CD4-positive, alpha-beta T cell treated with Interferon alpha-2 for 1 hour (primary cell): ENCODE data around the gene RABEPK.
"Not testable (repeated sequence)": the region's sequence is repeated elsewhere in the genome, so short reads cannot be mapped to it uniquely, and the experiment has no call there.

Experiments
- DNase-seq, 2 donors: peaks; one replicate each; pipeline ENCODE4 v3.0.0-alpha.2; 2020 to 2022

Gene RABEPK

DNA sequence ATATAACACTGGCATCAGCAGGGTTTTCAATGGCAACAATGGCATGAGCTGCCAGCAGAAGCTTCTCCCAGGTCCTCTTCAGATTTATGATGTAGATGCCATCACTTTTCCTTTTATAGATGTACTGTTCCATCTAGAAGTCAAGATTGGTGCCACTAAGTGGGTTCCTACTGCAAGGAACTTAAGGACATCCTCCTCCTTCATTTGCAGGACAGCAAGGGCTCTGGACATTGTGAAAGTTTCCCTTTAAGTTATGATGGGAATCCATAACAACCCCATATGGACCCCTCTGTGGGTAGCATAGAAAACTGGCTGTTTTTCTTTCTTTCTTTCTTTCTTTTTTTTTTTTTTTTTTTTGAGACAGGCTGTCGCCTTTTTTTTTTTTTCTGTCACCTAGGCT, 4.8 kb upstream of the RABEPK start:
- not testable (repeated sequence) for DNase-seq

DNA sequence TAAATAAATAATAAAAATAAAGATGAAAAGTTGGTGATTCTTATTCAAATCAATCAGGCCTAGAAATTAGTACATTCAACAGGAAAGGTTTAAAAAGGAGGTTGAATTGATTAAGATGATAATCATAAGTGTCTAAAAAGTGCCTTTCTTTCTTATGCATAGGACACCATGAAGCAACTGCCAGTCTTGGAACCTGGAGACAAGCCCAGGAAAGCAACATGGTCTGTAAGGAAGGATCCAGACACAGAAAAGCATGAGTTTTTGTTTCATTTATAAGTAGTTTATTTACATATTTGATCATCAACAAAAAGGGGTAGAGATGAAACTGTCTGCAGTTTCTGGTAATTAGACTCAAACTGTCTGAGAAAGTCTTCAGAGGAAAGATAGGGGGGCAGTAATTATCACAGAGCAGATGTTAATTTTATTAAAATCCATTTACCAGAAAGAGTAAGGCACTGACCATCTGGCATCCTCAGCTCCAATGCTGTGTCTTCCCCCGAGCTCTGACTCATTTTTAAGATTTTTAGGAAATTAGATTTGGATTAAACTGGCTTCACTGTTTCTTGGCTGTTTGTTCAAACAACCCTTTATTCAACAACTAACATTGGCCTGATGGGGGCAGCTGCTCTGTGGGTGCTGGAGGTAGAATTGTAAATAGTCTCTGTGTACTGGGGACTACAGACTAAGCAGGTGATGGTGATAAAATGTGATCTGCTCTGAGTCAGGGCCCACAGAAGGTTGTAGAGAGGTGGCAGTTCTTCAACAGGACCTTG, 2.7 kb downstream of the RABEPK start:
- no peak for DNase-seq

DNA sequence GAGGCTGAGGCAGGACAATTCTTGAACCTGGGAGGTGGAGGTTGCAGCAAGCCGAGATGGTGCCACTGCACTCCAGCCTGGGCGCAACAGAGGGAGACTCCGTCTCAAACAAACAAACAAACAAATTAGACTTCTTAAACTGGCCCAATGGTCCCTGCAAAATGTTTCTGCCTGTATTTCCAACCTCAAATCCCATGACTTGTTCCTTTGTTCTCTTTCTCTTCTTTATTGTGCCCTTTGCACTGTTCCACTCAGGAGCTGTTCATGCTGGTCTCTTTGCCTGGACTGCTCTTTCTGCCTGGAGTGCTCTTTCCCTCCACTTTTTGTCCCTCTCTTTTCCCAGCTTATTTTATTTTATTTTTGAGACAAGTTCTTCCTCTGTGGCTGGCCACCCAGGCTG, 4.1 kb downstream of the RABEPK start:
- DNase-seq: no peak

DNA sequence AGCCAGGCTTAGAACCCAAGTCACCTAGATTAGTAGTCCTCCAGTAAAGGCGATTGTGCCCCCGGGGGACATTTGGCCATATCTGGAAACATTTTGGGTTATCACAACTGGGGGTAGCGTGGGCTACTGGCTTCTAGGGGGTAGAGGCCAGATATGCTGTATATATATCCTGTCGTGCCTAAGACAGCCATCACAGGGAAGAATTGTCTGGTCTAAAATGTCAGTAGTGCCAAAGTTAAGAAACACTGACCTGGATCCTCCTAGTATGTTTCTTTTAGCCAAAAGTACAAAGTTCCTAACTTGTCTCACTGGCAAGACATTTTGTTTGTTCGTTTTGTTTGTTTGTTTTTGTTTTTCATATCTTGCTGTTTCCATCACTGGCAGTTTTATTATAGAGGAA, 13.8 kb downstream of the RABEPK start:
- DNase-seq: no peak

DNA sequence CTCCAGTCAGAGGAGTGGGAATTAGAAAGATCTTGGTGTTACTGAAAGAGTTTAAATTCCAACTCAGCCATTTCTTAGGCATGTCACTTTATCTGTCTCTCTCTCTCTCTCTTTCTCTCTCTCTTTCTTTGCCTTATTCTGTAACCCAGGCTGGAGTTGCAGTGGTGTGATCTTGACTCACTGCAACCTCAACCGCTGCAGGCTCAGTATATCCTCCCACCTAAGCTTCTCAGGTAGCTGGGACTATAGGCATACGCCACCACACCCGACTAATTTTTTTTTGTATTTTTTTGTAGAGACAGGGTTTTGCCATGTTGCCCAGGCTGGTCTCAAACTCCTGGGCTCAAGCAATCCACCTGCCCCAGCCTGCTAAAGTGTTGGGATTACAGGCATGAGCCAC, 18.3 kb downstream of the RABEPK start:
- DNase-seq: no peak

DNA sequence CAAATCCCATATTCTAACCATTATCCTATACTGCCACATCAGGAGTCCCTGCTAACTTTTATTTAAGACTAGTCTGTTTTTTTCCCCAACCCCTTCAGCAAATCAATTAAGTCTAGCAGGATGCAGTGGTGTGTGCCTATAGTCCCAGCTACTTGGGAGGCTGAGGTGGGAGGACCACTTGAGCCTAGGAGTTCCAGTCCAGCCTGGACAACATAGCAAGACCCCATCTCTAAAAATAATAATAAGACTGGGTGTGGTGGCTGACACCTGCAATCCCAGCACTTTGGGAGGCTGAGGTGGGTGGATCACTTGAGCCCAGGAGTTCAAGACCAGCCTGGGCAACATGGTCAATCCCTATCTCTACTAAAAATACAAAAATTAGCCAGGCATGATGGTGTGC, 24.5 kb downstream of the RABEPK start:
- not testable (repeated sequence) for DNase-seq

DNA sequence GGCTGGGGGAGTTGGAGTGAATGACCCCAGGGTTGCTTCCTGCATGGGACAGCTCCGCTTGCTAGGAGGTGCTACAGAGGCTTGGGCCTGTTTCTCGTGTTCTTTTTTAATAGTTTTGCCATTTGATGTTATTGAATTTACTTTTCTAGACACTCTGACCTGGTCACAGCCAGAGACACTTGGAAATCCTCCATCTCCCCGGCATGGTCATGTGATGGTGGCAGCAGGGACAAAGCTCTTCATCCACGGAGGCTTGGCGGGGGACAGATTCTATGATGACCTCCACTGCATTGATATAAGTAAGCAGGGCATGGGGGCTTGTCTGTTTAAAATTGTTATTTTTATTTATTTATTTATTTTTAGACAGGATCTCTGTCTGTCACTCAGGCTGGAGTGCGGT, 27.4 kb downstream of the RABEPK start:
- no peak for DNase-seq

DNA sequence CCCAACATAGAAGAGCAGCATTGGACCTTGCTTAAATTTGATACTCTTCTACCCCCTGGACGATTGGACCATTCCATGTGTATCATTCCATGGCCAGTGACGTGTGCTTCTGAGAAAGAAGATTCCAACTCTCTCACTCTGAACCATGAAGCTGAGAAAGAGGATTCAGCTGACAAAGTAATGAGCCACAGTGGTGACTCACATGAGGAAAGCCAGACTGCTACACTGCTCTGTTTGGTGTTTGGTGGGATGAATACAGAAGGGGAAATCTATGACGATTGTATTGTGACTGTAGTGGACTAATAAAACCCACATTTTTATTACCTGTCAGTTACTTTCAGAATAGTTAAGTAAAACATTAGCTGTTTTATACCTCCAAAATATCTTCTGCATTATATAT, 33.3 kb downstream of the RABEPK start:
- DNase-seq: no peak

DNA sequence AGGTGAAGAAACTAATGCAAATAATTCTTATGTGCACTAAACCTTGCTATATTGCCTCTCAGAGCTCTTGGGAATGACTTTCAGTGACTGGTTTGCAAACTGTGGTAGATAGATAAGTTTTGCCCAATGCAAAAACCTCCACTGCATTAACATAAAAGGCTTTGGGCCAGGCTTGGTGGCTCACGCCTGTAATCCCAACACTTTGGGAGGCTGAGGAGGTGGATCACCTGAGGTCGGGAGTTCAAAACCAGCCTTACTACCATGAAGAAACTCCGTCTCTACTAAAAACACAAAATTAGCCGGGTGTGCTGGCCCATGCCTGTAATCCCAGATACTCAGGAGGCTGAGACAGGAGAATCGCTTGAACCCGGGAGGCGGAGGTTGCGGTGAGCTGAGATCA, 33.8 kb downstream of the RABEPK start:
- not testable (repeated sequence) for DNase-seq

DNA sequence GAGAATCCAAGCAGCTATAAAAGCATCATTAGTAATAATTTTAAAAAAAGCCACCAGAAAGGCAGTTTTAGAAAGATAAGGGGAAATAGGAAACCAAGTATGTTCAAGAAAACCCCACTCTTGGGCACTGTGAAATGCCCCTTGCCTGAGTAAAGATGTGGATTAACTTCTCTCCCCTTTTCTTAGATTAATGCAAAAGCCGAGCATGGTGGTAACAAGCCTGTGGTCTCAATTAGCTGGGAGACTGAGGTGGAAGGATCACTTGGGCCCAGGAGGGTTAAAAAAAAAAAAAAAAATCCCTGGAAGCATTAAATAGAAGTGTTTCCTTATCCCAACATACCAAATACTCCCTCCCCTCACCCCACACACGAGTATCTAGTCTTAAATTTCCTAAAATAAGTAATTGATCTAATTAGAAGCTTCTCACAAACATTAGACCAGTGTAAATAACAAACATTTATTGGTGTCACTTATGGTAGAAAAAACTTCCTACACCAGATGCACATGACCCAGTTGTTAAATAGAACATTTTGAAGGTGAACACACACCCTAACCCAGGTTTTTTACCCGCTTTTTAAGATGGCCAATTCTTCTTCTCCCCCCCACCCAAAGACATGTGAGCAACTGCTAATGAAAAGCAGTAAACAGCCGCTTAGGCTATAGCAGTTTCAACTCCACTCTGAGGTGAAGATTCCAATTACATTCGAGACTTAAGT, 35.6 kb downstream of the RABEPK start:
- no peak for DNase-seq

DNA sequence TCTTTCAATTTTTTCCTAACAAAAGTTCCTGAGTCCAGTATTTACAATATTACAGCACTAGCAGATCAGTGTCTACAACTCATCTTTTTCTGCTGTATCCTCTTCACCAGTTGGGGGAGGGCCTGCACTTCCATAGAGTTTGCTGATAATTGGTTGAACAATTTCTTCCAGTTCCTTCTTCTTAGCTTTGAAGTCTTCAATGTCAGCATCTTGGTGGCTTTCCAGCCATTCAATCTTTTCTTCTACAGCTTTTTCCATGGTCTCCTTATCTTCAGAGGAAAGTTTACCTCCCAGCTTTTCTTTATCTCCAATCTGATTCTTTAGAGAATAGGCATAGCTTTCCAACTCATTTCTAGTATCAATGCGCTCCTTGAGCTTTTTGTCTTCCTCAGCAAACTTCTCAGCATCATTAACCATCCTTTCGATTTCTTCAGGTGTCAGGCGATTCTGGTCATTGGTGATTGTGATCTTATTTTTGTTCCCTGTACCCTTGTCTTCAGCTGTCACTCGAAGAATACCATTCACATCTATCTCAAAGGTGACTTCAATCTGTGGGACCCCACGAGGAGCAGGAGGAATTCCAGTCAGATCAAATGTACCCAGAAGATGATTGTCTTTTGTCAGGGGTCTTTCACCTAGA, 36.3 kb downstream of the RABEPK start:
- DNase-seq: not testable (repeated sequence)

DNA sequence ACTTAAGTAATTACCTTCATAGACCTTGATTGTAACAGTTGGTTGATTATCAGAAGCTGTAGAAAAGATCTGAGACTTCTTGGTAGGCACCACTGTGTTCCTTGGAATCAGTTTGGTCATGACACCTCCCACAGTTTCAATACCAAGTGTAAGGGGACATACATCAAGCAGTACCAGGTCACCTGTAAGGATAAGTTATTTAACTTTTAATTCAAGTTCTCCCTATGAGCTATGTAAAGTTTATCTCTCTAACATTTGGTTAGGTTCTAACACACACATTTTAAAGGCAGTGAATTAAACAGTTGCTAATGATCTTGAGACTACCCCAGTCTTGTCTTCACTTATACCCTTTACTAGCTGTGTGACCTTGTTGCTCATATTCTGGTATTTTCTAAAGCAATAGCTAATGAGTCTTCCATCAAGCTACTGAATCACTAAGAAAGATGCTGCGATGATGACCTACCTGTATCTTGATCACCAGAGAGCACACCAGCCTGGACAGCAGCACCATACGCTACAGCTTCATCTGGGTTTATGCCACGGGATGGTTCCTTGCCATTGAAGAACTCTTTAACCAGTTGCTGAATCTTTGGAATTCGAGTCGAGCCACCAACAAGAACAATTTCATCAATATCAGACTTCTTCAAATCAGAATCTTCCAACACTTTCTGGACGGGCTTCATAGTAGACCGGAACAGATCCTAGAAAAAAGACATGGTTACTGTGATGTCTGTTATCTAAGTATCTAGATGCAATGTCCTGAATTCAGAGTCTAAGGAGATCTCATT, 38.0 kb downstream of the RABEPK start:
- DNase-seq: no peak

DNA sequence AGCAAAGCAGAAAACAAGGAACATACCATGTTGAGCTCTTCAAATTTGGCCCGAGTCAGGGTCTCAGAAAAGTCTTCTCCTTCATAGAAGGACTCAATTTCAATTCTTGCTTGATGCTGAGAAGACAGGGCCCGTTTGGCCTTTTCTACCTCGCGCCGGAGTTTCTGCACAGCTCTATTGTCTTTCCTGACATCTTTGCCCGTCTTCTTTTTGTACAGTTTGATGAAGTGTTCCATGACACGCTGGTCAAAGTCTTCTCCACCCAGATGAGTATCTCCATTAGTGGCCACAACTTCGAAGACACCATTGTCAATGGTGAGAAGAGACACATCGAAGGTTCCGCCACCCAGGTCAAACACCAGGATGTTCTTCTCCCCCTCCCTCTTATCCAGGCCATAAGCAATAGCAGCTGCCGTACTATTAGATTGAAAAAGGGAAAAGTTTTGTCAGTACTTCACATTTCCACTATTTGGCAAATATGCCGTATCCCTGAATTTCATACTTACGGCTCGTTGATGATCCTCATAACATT, 38.6 kb downstream of the RABEPK start:
- no peak for DNase-seq

DNA sequence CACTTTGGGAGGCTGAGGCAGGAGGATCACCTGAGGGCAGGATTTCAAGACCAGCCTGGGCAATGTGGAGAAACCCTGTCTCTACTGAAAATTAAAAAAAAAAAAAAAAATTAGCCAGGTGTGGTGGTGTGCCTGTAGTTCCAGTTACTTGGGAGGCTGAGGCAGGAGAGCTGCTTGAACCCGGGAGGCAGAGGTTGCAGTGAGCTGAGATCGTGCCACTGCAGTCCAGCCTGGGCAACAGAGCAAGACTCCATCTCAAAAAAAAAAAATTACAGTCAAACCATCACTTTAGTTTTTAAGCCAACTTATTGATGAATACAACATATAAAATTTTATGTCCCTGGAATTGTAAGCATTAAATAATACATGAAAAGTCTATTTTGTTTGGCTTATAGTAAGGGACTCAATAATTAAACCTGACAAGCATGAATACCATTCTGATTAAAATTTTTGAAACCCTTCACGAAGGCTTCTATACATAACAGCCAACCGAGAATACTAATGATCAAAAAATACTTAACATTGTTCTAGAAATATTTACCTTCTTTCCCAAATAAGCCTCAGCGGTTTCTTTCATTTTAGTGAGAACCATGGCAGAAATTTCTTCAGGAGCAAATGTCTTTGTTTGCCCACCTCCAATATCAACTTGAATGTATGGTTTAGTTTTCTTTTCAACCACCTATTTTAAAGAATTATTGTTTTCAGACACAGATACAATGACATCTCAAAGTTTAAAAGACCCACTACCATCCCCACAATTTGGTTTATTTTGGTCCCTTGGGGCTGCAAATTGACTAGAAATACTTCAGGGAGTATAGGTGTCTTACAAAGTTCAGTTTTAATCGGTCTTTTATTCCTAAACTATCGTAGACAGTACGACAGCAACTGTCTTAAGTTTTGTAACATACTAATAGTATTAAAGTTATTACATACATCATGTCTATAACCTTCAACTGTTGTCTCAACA, 39.6 kb downstream of the RABEPK start:
- DNase-seq: no peak

DNA sequence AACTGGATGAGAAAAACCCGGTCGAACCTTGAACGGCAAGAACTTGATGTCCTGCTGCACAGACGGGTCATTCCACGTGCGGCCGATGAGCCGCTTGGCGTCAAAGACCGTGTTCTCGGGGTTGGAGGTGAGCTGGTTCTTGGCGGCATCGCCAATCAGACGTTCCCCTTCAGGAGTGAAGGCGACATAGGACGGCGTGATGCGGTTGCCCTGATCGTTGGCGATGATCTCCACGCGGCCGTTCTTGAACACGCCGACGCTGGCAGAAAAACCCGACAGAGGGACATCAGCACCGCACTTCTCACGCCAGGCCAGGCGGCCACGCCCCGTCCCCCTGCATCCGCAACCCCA, 40.3 kb downstream of the RABEPK start:
- DNase-seq: peak; percentile 33 to 44

DNA sequence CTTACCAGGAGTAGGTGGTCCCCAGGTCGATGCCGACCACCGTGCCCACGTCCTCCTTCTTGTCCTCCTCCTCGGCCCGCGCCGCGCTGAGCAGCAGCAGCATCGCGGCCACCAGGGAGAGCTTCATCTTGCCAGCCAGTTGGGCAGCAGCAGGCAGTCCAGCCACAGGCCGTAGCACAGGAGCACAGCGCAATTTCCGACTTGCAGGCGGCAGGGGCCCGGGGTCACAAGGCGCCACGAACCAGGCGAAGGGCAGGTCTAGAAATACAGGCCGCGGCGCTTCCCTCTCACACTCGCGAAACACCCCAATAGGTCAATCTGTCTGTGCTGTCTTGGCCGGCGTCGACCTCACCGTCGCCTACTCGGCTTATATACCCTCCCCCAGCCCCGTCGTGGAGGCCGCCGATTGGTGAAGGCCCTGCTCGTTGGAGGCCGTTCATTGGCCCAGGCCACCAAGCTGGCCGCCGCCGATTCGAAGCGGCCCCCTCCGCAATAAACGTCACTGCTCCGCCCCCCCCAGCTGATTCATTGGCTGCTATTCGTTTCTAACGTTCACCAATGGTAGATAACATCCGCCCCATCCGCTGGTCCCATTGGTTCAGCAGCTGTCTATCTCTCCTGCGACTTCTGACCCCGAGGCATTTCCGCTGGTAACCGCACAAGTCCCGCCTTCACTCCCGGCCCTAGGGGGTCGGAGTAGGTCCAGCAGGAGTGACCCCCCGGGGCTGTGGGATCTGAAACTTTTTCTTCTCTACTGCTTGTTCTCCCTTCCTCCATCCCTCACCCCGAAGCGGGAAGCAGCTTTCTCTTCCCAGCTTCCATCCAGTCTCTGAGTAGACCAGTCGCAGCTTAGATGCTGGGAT, 40.9 kb downstream of the RABEPK start, which contains the start of gene HSPA5:
Gene HSPA5 (minus strand): TSS at position 344 of the 863 bp plus-strand sequence. CDS start 217 bp downstream, at position 127.
- DNase-seq: peak; percentile 99

DNA sequence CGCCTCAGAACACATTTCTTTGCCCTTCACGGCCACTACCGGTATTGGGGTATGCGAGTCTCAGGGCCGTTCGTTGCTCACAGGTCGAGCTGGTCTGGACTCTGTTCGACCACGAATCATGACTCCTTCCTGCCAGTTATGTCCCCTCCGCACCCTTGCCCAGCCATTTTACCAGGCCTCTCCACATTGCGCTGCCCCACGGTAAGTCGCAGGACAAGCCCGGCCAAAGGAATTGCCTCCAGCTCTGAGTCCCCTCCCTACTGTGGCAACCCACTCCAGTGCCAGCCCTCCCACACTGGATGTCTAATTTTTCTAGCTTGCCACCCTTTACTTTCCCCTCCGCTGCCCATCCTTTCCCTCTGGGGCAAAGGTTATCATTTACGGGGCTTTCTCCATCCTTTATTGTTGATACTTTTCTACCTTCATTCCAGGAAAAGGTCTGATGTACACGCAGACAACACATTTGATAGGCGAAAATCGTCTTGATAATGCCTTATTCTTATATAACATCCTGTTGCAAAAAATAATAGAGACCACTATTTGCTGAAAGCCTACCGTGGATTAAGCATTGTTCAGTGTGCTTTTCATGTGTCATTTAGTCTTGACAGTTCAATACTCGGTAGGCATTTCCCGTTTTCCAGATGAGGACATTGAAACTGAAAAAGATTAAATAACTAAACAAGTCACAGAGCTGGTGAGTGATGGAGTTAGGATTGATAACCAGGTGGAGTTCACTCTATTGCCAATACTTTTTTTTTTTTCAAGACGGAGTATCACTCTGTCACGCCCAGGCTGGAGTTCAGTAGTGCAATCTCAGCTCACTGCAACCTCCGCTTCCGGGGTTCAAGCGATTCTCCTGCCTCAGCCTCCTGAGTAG, 41.8 kb downstream of the RABEPK start:
- no peak for DNase-seq

DNA sequence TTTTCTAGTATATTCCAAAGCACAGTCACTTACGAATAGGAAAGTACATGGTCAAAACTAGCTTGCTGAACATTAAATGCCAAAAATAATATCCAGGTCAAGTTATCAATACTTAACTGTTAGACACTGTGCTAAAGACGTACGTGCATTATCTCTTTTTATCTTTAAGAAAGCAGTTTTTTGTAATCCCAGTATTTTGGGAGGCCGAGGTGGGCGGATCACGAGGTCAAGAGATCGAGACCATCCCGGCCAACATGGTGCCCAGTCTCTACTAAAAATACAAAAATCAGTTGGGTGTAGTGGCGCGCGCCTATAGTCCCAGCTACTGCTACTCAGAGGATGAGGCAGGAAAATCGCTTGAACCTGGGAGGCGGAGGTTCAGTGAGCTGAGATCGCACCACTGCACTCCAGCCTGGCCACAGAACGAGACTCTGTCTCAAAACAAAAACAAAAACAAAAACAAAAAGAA, 43.5 kb downstream of the RABEPK start:
- no peak for DNase-seq

DNA sequence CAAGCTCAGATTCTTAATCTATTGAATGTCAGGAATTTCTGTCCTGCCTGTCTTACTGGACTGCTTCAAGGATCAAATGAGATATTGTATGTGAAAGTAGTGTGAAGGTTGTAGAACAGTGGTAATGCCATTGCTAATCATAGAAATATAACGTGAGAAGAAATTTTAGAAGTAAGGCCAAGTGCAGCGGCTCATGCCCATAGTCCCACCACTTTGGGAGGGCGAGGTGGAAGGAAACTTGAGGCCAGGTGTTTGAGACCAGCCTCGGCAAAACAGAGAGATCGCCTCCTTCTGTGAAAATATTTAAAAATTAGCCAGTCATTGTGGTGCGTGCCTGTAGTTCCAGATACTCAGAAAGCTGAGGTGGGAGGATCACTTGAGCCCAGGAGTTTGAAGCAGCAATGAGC, 45.9 kb downstream of the RABEPK start:
- no peak for DNase-seq
